Loucy (cell line): ENCODE measurements around the gene KIF1B.

Experiments
- CTCF ChIP-seq: fragments of 200-600 bp; sonication (generic); conservative IDR thresholded peaks from 2 replicates; pipeline ENCODE4 v1.5.1; 2014; ENCODE audit warnings: mild to moderate bottlenecking, antibody characterized with exemption, low read length
- EZH2phosphoT487 ChIP-seq: fragments of 200-600 bp; IDR thresholded peaks from 2 replicates; pipeline ENCODE4 v1.6.1; 2018; ENCODE audit warnings: antibody characterized with exemption, mild to moderate bottlenecking, moderate library complexity, borderline replicate concordance

GRCh38 chr1:10210841-10211804, 753 bp downstream of the KIF1B start:
- TF ChIP-seq CTCF = no peak
- TF ChIP-seq EZH2phosphoT487 = no peak
